Stimulated activated CD4-positive, alpha-beta T cell treated with anti-CD3 and anti-CD28 coated beads, TNF-alpha, amount 100 ng/mL, for 4 hours (primary cell): Measurements from ENCODE around the gene ZRANB3.

Experiments
- DNase-seq, 3 experiments: peaks; one replicate each; pipeline ENCODE4 v3.0.0-alpha.2; 2020; ENCODE audit warnings: low read depth in 3 of 3

ZRANB3 gene

GRCh38 chr2:135252805-135253458, 278.1 kb downstream of the ZRANB3 start:
- no peak for DNase-seq

GRCh38 chr2:135248611-135249010, 282.4 kb downstream of the ZRANB3 start:
- no peak for DNase-seq

GRCh38 chr2:135246711-135247270, 284.2 kb downstream of the ZRANB3 start:
- DNase-seq: no peak

GRCh38 chr2:135245071-135245470, 285.9 kb downstream of the ZRANB3 start:
- no peak for DNase-seq

GRCh38 chr2:135238651-135239050, 292.4 kb downstream of the ZRANB3 start:
- no peak for DNase-seq

- no peak for DNase-seq
Observed at GRCh38 chr2:135230150-135230549, 300.9 kb downstream of the ZRANB3 start.

- DNase-seq: no peak
Observed at GRCh38 chr2:135227386-135227785, 303.6 kb downstream of the ZRANB3 start.

- DNase-seq: no peak
Observed at GRCh38 chr2:135226961-135227360, 304.1 kb downstream of the ZRANB3 start.

GRCh38 chr2:135225781-135226180, 305.2 kb downstream of the ZRANB3 start:
- no peak for DNase-seq

- no peak for DNase-seq
Observed at GRCh38 chr2:135219226-135219625, 311.8 kb downstream of the ZRANB3 start.

- DNase-seq: no peak
Observed at GRCh38 chr2:135218426-135218825, 312.6 kb downstream of the ZRANB3 start.

- no peak for DNase-seq
Observed at GRCh38 chr2:135212757-135213156, 318.3 kb downstream of the ZRANB3 start.

- no peak for DNase-seq
Observed at GRCh38 chr2:135208016-135208415, 323.0 kb downstream of the ZRANB3 start.

GRCh38 chr2:135203944-135204343, 327.1 kb downstream of the ZRANB3 start:
- DNase-seq: no peak

- DNase-seq: no peak
Observed at GRCh38 chr2:135202751-135203150, 328.3 kb downstream of the ZRANB3 start.

GRCh38 chr2:135198481-135198880, 332.5 kb downstream of the ZRANB3 start:
- no peak for DNase-seq

- DNase-seq: no peak
Observed at GRCh38 chr2:135190799-135191198, 340.2 kb downstream of the ZRANB3 start.

GRCh38 chr2:135189148-135189547, 341.9 kb downstream of the ZRANB3 start:
- DNase-seq: no peak

GRCh38 chr2:135187270-135187669, 343.7 kb downstream of the ZRANB3 start:
- no peak for DNase-seq

GRCh38 chr2:135186054-135186453, 345.0 kb downstream of the ZRANB3 start:
- no peak for DNase-seq

- DNase-seq: no peak
Observed at GRCh38 chr2:135183822-135184221, 347.2 kb downstream of the ZRANB3 start.

GRCh38 chr2:135182601-135183000, 348.4 kb downstream of the ZRANB3 start:
- no peak for DNase-seq

- DNase-seq: no peak
Observed at GRCh38 chr2:135182190-135182589, 348.8 kb downstream of the ZRANB3 start.

- no peak for DNase-seq
Observed at GRCh38 chr2:135179689-135180088, 351.3 kb downstream of the ZRANB3 start.
